Left ventricle myocardium inferior (tissue), 1 donor: ENCODE data around the gene MSH2. TPM values are rescaled to one million over a fixed set of nuclear protein-coding genes. Genes with fewer than 3 reads are reported as not detected.
A peak's percentile ranks its signal among the peaks of the same experiment; 100 is the strongest.
"Not testable (repeated sequence)": the region's sequence is repeated elsewhere in the genome, so short reads cannot be mapped to it uniquely, and the experiment has no call there.

ENCODE experiments used
- DNase-seq: peaks from one replicate; pipeline ENCODE4 v3.0.0-alpha.2; 2020
- H3K27ac ChIP-seq: fragments of 200-600 bp; replicated peaks from 2 replicates; pipeline ENCODE4 v1.8.0; 2021
- H3K27me3 ChIP-seq: fragments of 200-600 bp; 2 replicates; pipeline ENCODE4 v1.8.0; 2021; ENCODE audit warnings: low read depth
- H3K36me3 ChIP-seq: fragments of 200-600 bp; 2 replicates; pipeline ENCODE4 v1.8.0; 2021
- H3K4me1 ChIP-seq: fragments of 200-600 bp; 2 replicates; pipeline ENCODE4 v1.8.0; 2021
- H3K4me3 ChIP-seq: fragments of 200-600 bp; 2 replicates; pipeline ENCODE4 v1.8.0; 2021; ENCODE audit warnings: mild to moderate bottlenecking, moderate library complexity
- H3K9me3 ChIP-seq: fragments of 200-600 bp; replicated peaks from 2 replicates; pipeline ENCODE4 v1.8.0; 2021
- CTCF ChIP-seq: fragments of 200-600 bp; IDR thresholded peaks from 2 replicates; pipeline ENCODE4 v1.8.0; 2021; ENCODE audit warnings: antibody characterized with exemption, mild to moderate bottlenecking, borderline replicate concordance
- intact Hi-C: fragments of 100-400 bp; cut with micrococcal nuclease; formaldehyde crosslinking; loops from one replicate; pipeline ENCODE4 v1.11.0; 2022
- total RNA-seq: library from RNA; stranded (reverse); fragmentation: NEBNext Ultra II Directional; extraction: Animal tissue kit (Norgen Biotek cat#: 25700); gene quantifications from one replicate; pipeline ENCODE4 v1.2.1, GENCODE V29; 2021
- donor health status: DM: no; HTN: yes; CAD: no; lungs with severe emphysema.

Gene MSH2
- total RNA-seq, 1 donor from 2014 or later: 14.8 TPM

GRCh38 chr2:47429795-47430194 is 26.8 kb downstream of the MSH2 start:
- no peaks in the 10 kb centered on the region for H3K27me3 ChIP-seq
- no peak overlapping the region for H3K27ac ChIP-seq
- H3K9me3 ChIP-seq: no peaks in the 10 kb centered on the region
- H3K4me3 ChIP-seq: no peak overlapping the region
- H3K4me1 ChIP-seq: no peaks in the 10 kb centered on the region
- peaks cover 25% of the 10 kb centered on the region for H3K36me3 ChIP-seq
- no peak for DNase-seq
- intact Hi-C loops: no loop called here
- no peak for TF ChIP-seq CTCF

- H3K27ac ChIP-seq, H3K27me3 ChIP-seq, H3K9me3 ChIP-seq, H3K4me3 ChIP-seq, H3K4me1 ChIP-seq, intact Hi-C loops, DNase-seq: not testable (repeated sequence)
- peaks cover 22% of the 10 kb centered on the region for H3K36me3 ChIP-seq
These were observed 30.1 kb downstream of the MSH2 start for GRCh38 chr2:47433006-47433405.

GRCh38 chr2:47433445-47433844 is 30.5 kb downstream of the MSH2 start:
- intact Hi-C loops: not testable (repeated sequence)

GRCh38 chr2:47437287-47437686 is 34.3 kb downstream of the MSH2 start:
- Histone ChIP-seq H3K27me3 (no peaks in the 10 kb centered on the region), H3K27ac (no peak overlapping the region), H3K4me1 (no peaks in the 10 kb centered on the region), H3K9me3 (no peaks in the 10 kb centered on the region), H3K4me3 (no peak overlapping the region), H3K36me3 (peaks cover 9% of the 10 kb centered on the region)
- no peak for DNase-seq
- intact Hi-C loops: loop anchor here (5.0 kb wide), 1 partner anchor 330 kb away; no protein-coding TSS in a partner anchor
- peak; percentile 70 for TF ChIP-seq CTCF

More at GRCh38 chr2:47433445-47433844, 30.5 kb downstream of the MSH2 start:
- H3K9me3 ChIP-seq, H3K4me3 ChIP-seq, DNase-seq, H3K27ac ChIP-seq, H3K27me3 ChIP-seq, H3K4me1 ChIP-seq: not testable (repeated sequence)
- peaks cover 25% of the 10 kb centered on the region for H3K36me3 ChIP-seq

GRCh38 chr2:47438106-47438505 is 35.1 kb downstream of the MSH2 start:
- Histone ChIP-seq H3K27me3 (no peaks in the 10 kb centered on the region), H3K27ac (no peak overlapping the region), H3K9me3 (no peaks in the 10 kb centered on the region), H3K4me1 (no peaks in the 10 kb centered on the region), H3K36me3 (peaks cover 9% of the 10 kb centered on the region), H3K4me3 (no peak overlapping the region)
- intact Hi-C loops: loop anchor here (5.0 kb wide), 1 partner anchor 329 kb away; no protein-coding TSS in a partner anchor
- DNase-seq: no peak
- no peak for TF ChIP-seq CTCF

GRCh38 chr2:47438783-47439182 is 35.8 kb downstream of the MSH2 start:
- Histone ChIP-seq H3K4me1 (no peaks in the 10 kb centered on the region), H3K4me3 (no peak overlapping the region), H3K27me3 (no peaks in the 10 kb centered on the region), H3K27ac (no peak overlapping the region), H3K9me3 (no peaks in the 10 kb centered on the region), H3K36me3 (peaks cover 9% of the 10 kb centered on the region)
- intact Hi-C loops: loop anchor here (5.0 kb wide), 1 partner anchor 329 kb away; no protein-coding TSS in a partner anchor
- TF ChIP-seq CTCF: no peak
- no peak for DNase-seq

GRCh38 chr2:47451790-47452189 is 48.8 kb downstream of the MSH2 start:
- H3K27ac ChIP-seq: no peak overlapping the region
- intact Hi-C loops: no loop called here
- TF ChIP-seq CTCF: no peak
- no peaks in the 10 kb centered on the region for H3K27me3 ChIP-seq
- peaks cover 21% of the 10 kb centered on the region for H3K36me3 ChIP-seq
- no peak for DNase-seq
- H3K4me1 ChIP-seq: no peaks in the 10 kb centered on the region
- peaks cover 6% of the 10 kb centered on the region for H3K9me3 ChIP-seq
- no peak overlapping the region for H3K4me3 ChIP-seq
